Activated T-helper 1 cell treated with anti-CD3 and anti-CD28 coated beads, Interleukin-12 subunit alpha, Interleukin-12 subunit beta, Interleukin-2, Interleukin-4 antibody, amounts not matched to agents 30 ng/mL and 10 ng/mL and 1 ng/mL, durations not matched to agents 14 hours and 24 hours and 36 hours (primary cell): ENCODE measurements around the gene DIPK1A. TPM values are rescaled to one million over a fixed set of nuclear protein-coding genes. Genes with fewer than 3 reads are reported as not detected.

ENCODE experiments used
- DNase-seq: peaks from one replicate; pipeline ENCODE4 v3.0.0; 2021; ENCODE audit warnings: low spot score
- H3K27ac Mint-ChIP-seq: one replicate; pipeline ENCODE4 v1.8.0; 2021; ENCODE audit warnings: mild to moderate bottlenecking, mixed read lengths
- H3K27me3 Mint-ChIP-seq: one replicate; pipeline ENCODE4 v1.8.0; 2022; ENCODE audit warnings: mild to moderate bottlenecking, moderate library complexity, mixed read lengths; ENCODE audit not compliant: insufficient read depth
- H3K36me3 Mint-ChIP-seq: one replicate; pipeline ENCODE4 v1.8.0; 2021; ENCODE audit warnings: low read depth, mixed read lengths
- H3K4me1 Mint-ChIP-seq: one replicate; pipeline ENCODE4 v1.8.0; 2021; ENCODE audit warnings: low read depth, mixed read lengths
- H3K4me3 Mint-ChIP-seq: one replicate; pipeline ENCODE4 v1.8.0; 2021; ENCODE audit warnings: mild to moderate bottlenecking, moderate library complexity, mixed read lengths
- H3K9me3 Mint-ChIP-seq: one replicate; pipeline ENCODE4 v1.8.0; 2021; ENCODE audit warnings: mixed read lengths
- intact Hi-C: fragments of 100-400 bp; cut with micrococcal nuclease; formaldehyde crosslinking; loops from one replicate; pipeline ENCODE4 v1.15.1; 2024
- total RNA-seq: library from RNA; stranded (reverse); gene quantifications from 2 replicates; pipeline ENCODE4 v1.2.3, GENCODE V29; 2022

The DIPK1A gene
- total RNA-seq, 1 donor from 2014 or later = 20.8 TPM

GRCh38 chr1:92886886-92887419 lies 74.3 kb downstream of the DIPK1A start:
- peaks cover 16% of the 10 kb centered on the region for H3K4me1 Mint-ChIP-seq
- DNase-seq = no peak
- no peak overlapping the region for H3K4me3 Mint-ChIP-seq
- H3K9me3 Mint-ChIP-seq = peaks cover 4% of the 10 kb centered on the region
- H3K27ac Mint-ChIP-seq = no peak overlapping the region
- H3K36me3 Mint-ChIP-seq = peaks cover 4% of the 10 kb centered on the region
- no peaks in the 10 kb centered on the region for H3K27me3 Mint-ChIP-seq
- intact Hi-C loops = no loop called here

GRCh38 chr1:92884195-92884594 lies 77.1 kb downstream of the DIPK1A start:
- intact Hi-C loops = no loop called here
- Mint-ChIP-seq H3K27ac (no peak overlapping the region), H3K36me3 (peaks cover 4% of the 10 kb centered on the region), H3K4me3 (no peak overlapping the region), H3K27me3 (no peaks in the 10 kb centered on the region), H3K4me1 (peaks cover 16% of the 10 kb centered on the region), H3K9me3 (no peaks in the 10 kb centered on the region)
- no peak for DNase-seq

GRCh38 chr1:92883297-92883696 lies 78.0 kb downstream of the DIPK1A start:
- Mint-ChIP-seq H3K27me3 (no peaks in the 10 kb centered on the region), H3K27ac (peak overlapping the region; percentile 19), H3K4me1 (peaks cover 16% of the 10 kb centered on the region), H3K36me3 (peaks cover 4% of the 10 kb centered on the region), H3K9me3 (no peaks in the 10 kb centered on the region), H3K4me3 (no peak overlapping the region)
- no peak for DNase-seq
- intact Hi-C loops = no loop called here

DNA sequence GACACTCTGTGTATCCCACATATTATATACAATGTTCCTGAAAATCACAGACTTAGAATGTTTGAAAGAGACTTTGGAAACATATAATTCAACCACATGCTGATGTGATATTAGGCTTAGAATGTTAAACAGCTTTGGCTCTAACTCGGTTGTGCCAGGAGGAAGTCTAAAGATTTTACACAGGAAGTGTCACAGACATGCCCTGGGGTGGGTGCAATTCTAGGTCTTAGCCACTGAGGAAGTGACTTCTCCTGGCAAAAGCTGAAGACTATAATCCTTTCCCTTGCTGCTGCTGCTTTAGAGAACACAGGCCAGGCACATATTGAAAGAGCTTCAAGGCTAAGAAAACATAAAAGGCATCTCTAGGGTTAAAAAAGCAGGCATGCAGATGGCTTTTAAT lies 78.4 kb downstream of the DIPK1A start:
- no peak for DNase-seq
- H3K27me3 Mint-ChIP-seq = no peaks in the 10 kb centered on the region
- H3K27ac Mint-ChIP-seq = peak overlapping the region; percentile 6
- peaks cover 5% of the 10 kb centered on the region for H3K36me3 Mint-ChIP-seq
- peaks cover 20% of the 10 kb centered on the region for H3K4me1 Mint-ChIP-seq
- intact Hi-C loops = no loop called here
- H3K4me3 Mint-ChIP-seq = no peak overlapping the region
- H3K9me3 Mint-ChIP-seq = no peaks in the 10 kb centered on the region

- Mint-ChIP-seq H3K27me3 (no peaks in the 10 kb centered on the region), H3K9me3 (no peaks in the 10 kb centered on the region), H3K4me3 (no peak overlapping the region)
Measured at GRCh38 chr1:92881391-92881790, 79.9 kb downstream of the DIPK1A start.

DNA sequence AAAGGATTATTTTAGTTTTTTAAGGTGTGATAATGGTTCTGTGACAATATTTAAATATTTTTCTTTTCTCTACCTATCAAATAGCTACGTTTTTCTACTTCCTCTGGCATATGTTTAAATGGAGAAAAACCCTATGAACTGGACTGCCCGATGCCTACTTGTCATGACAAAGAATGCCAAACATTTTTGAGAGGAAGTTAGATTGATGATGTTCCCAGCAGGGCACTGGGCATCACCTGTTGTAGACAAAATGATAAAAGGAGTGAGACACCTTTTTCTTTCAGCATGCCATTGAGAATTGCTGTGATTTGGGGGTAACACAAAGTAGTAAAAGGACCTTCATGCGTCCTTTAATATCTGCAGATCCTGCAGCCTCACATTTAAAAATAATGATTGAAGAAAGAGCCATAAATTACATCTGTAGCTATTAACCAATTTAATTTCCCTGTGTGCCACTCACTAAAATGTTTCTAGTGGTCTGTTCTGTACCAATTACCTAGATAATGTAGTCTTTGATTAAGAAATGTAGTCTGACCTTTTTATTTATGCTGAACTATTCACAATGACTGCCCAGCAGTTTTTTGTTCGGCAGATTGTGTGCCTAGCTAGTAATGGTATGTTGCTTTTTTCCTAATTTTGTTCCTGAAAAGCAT lies 81.8 kb downstream of the DIPK1A start:
- Mint-ChIP-seq H3K9me3 (no peaks in the 10 kb centered on the region), H3K4me1 (peaks cover 30% of the 10 kb centered on the region), H3K27me3 (no peaks in the 10 kb centered on the region), H3K27ac (no peak overlapping the region), H3K36me3 (peaks cover 11% of the 10 kb centered on the region), H3K4me3 (no peak overlapping the region)
- DNase-seq = no peak
- intact Hi-C loops = no loop called here

More at GRCh38 chr1:92881391-92881790, 79.9 kb downstream of the DIPK1A start:
- peaks cover 3% of the 10 kb centered on the region for H3K36me3 Mint-ChIP-seq
- no peak overlapping the region for H3K27ac Mint-ChIP-seq
- no peak for DNase-seq
- intact Hi-C loops = no loop called here
- peaks cover 30% of the 10 kb centered on the region for H3K4me1 Mint-ChIP-seq

- Mint-ChIP-seq H3K9me3 (no peaks in the 10 kb centered on the region), H3K27ac (no peak overlapping the region), H3K27me3 (no peaks in the 10 kb centered on the region), H3K4me3 (peak overlapping the region; percentile 54), H3K36me3 (peaks cover 19% of the 10 kb centered on the region), H3K4me1 (peaks cover 20% of the 10 kb centered on the region)
- no peak for DNase-seq
- intact Hi-C loops = no loop called here
Measured at GRCh38 chr1:92877792-92878191, 83.5 kb downstream of the DIPK1A start.

- no peak for DNase-seq
- Mint-ChIP-seq H3K36me3 (peaks cover 22% of the 10 kb centered on the region), H3K27ac (no peak overlapping the region), H3K27me3 (no peaks in the 10 kb centered on the region), H3K4me1 (peaks cover 14% of the 10 kb centered on the region), H3K9me3 (peaks cover 4% of the 10 kb centered on the region), H3K4me3 (peak overlapping the region; percentile 54)
- intact Hi-C loops = no loop called here
Measured at GRCh38 chr1:92877081-92877711, 84.1 kb downstream of the DIPK1A start.

DNA sequence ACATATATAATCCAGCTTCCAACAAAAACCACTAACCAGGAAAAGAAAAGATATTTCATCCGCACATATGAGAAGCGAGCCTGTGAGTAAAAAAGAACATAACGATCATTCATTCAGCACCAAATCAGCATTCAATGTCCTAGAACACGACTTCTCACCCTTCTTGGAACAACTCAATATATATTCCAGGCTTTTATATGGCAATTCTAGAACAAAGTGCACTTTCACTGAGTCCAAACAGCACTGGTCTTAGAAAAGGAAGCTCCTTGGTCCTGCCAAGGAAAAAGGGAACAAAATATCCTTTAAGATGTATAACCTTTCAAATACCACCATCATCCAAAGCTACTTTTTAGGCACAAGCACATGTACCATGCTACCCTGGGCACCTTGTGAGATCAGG lies 84.9 kb downstream of the DIPK1A start:
- H3K9me3 Mint-ChIP-seq = peaks cover 4% of the 10 kb centered on the region
- H3K27me3 Mint-ChIP-seq = no peaks in the 10 kb centered on the region
- intact Hi-C loops = no loop called here

DNA sequence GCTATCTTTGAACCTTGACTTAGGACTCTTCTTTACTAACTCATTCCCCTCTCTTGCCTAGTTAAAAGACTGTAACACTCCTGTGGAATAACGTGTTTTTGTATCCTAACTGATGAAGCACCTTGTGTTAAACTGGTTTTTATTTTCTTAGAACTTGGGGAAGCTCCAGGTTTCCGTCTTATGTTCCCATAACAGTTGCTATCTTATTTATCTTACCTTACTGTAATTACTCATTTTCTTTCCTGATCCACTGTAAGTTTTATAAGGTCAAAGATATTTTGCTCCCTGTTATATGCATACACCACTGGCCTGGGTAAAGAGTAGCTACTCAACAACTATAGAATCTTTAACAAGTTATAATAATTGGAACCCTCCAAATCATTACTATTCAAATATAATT lies 86.3 kb downstream of the DIPK1A start:
- DNase-seq = no peak
- H3K9me3 Mint-ChIP-seq = peaks cover 4% of the 10 kb centered on the region
- H3K27ac Mint-ChIP-seq = no peak overlapping the region
- peaks cover 14% of the 10 kb centered on the region for H3K4me1 Mint-ChIP-seq
- H3K27me3 Mint-ChIP-seq = no peaks in the 10 kb centered on the region
- intact Hi-C loops = no loop called here
- H3K36me3 Mint-ChIP-seq = peaks cover 22% of the 10 kb centered on the region
- H3K4me3 Mint-ChIP-seq = no peak overlapping the region

More for the DNA sequence above, 84.9 kb downstream of the DIPK1A start:
- no peak overlapping the region for H3K4me3 Mint-ChIP-seq
- DNase-seq = no peak
- no peak overlapping the region for H3K27ac Mint-ChIP-seq
- peaks cover 22% of the 10 kb centered on the region for H3K36me3 Mint-ChIP-seq
- peaks cover 14% of the 10 kb centered on the region for H3K4me1 Mint-ChIP-seq

DNA sequence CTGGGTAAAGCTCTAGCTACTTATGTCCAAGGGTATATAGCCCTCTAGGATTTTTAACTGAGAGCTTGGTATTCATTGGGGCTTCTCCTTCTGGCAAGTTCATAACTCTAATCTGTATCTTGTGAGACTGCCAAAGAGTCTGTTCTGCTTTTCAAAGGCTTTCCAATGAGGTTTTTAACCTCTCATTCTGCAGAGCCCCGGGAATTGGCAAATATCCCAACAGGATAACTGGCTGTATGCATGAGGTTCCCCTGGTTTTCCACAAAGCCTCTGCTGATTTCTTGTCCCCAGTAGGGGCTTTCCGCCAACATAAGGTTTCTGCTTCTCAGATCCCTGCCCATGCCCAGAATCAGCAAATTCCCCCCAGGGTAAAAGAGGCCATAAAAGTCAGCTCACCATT lies 88.5 kb downstream of the DIPK1A start:
- H3K27me3 Mint-ChIP-seq = no peaks in the 10 kb centered on the region
- H3K9me3 Mint-ChIP-seq = peaks cover 4% of the 10 kb centered on the region
- H3K27ac Mint-ChIP-seq = no peak overlapping the region
- no peak for DNase-seq
- intact Hi-C loops = no loop called here
- H3K4me3 Mint-ChIP-seq = no peak overlapping the region
- H3K36me3 Mint-ChIP-seq = peaks cover 24% of the 10 kb centered on the region
- peaks cover 9% of the 10 kb centered on the region for H3K4me1 Mint-ChIP-seq

DNA sequence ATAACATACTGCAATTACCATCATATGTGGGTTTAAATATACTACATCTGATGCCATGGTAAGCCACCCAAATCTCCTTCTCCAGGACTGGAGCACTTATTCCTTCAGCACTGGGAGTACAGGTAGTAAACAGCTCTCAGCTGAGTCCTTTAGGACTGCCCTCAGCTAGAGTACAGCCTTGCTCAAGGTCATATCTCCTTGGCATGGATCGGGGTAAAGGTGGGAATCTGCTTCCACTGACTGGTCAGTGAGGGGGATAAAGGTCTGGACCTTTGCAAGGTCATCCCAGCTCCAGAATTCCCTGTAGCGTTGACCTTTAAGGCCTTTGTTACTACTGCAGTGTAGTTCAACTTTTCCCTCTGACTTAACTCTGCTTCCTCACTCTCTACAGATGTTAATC lies 90.7 kb downstream of the DIPK1A start:
- peaks cover 4% of the 10 kb centered on the region for H3K9me3 Mint-ChIP-seq
- H3K27ac Mint-ChIP-seq = no peak overlapping the region
- intact Hi-C loops = no loop called here
- DNase-seq = no peak
- no peaks in the 10 kb centered on the region for H3K4me1 Mint-ChIP-seq
- peaks cover 27% of the 10 kb centered on the region for H3K36me3 Mint-ChIP-seq
- no peak overlapping the region for H3K4me3 Mint-ChIP-seq
- H3K27me3 Mint-ChIP-seq = no peaks in the 10 kb centered on the region

GRCh38 chr1:92864131-92864530 lies 97.1 kb downstream of the DIPK1A start:
- no peak for DNase-seq
- H3K9me3 Mint-ChIP-seq = no peaks in the 10 kb centered on the region
- H3K27ac Mint-ChIP-seq = no peak overlapping the region
- intact Hi-C loops = no loop called here
- peaks cover 4% of the 10 kb centered on the region for H3K36me3 Mint-ChIP-seq
- H3K27me3 Mint-ChIP-seq = no peaks in the 10 kb centered on the region
- peaks cover 4% of the 10 kb centered on the region for H3K4me1 Mint-ChIP-seq
- H3K4me3 Mint-ChIP-seq = no peak overlapping the region
